Right ventricle myocardium inferior (tissue), 1 donor: ENCODE data around the gene TRDMT1. TPM values are rescaled to one million over a fixed set of nuclear protein-coding genes. Genes with fewer than 3 reads are reported as not detected.

Experiments used
- ATAC-seq: fragments of 200-7000 bp; cut with Tn5 transposase; one replicate; pipeline ENCODE4 v1.9.1; 2020; ENCODE audit warnings: mild to moderate bottlenecking, moderate library complexity
- DNase-seq: peaks from one replicate; pipeline ENCODE4 v3.0.0; 2021; ENCODE audit errors: missing footprints
- intact Hi-C: fragments of 100-400 bp; cut with DNase I; formaldehyde crosslinking; loops from one replicate; pipeline ENCODE4 v1.11.0; 2022
- total RNA-seq: library from RNA; stranded (reverse); fragmentation: NEBNext Ultra II Directional; extraction: Animal tissue kit (Norgen Biotek cat#: 25700); gene quantifications from one replicate; pipeline ENCODE4 v1.2.1, GENCODE V29; 2021
- donor health status: DM: no; HTN: yes; CAD: no; lungs with severe emphysema.

Gene TRDMT1
- total RNA-seq, 1 donor from 2014 or later, result 4.5 TPM

DNA sequence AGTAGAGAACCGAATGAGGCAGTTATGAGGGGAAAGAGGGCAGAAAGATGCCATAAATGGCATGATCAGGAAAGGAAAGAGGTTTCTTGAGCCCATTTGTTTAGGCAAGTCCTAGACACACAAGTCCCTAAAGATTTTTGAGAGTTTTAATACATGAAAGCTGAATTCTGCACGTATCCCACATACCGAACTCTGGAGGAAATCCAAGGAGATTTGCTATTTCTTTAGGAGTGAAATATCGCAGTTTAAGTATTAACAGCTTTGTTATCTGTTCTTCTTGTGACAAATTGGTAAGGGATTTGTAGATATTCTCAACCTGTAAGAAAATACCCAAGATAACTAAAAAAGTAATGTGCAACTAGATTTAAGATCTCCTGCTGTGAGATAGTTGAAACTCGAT lies 48.2 kb downstream of the TRDMT1 start:
- intact Hi-C loops, result no loop called here
- ATAC-seq, result no peak
- no peak for DNase-seq

DNA sequence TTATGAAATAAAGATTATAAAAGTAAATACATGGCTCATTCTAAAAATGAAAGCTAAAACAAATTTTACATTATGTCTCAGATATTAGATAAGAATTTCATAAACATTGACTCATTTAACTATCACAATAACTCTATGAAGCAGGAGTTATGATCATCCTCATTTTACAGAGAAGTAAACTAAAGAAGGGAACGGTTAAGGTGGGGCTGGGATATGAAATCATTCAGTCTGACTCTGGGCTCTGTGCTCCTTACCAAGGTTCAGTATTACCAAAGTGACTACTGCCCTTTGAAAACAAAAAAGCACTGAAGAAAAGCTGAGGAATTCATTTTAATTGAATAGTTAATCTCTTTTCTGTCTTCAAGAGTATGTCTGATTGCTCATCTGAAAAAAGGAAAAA lies 49.8 kb downstream of the TRDMT1 start:
- no peak for DNase-seq
- intact Hi-C loops, result no loop called here
- no peak for ATAC-seq

DNA sequence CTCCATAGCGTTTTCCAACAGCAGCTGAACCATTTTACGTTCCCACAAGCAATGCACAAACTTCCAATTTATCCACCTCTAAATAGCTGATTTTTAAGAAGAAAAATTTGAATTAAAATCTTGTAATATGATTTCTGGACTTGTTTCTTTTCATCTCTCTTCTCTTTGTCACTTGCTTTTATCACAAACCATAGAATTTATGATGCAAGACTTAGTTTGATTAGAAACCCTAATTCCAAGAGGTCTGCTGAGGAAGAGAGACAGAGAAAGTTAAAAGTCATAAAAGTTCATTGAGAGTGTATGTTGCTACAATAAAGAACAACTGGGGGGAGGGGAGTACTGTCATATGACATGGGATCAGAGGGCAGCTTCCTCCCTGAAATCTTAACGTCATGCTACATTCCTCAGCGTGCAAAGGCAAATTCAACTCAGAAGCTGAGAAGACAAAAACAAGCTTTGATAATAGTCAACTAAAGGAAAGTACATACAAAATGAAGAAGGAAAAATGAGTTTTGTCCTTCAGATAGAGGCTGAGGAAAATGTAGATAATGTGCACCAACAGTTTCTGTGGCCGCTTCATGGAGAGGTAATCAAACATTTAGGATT lies 53.5 kb downstream of the TRDMT1 start:
- no peak for ATAC-seq
- no peak for DNase-seq
- intact Hi-C loops, result no loop called here

DNA sequence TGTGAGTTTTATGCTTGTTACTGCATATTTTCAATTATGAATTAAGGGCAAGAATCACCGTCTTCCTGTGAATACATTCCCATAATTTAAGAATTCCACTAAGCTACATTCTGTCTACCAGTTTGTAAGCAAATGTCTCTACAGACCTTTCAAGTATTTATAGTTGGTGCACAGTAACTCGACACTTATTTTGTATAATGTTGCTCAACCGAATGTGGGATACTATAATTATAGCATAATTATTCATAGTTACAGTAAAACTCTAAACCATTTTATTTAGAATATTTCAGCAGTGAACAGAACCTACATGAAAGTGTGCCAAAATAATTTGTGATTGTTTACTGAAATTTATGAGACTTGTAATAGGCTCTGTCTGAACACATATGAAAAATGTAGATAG lies 54.6 kb downstream of the TRDMT1 start:
- DNase-seq (no peak), ATAC-seq (no peak)
- intact Hi-C loops, result no loop called here

- intact Hi-C loops, result no loop called here
- DNase-seq (no peak), ATAC-seq (no peak)
These were observed 56.2 kb downstream of the TRDMT1 start for GRCh38 chr10:17145239-17145638.

DNA sequence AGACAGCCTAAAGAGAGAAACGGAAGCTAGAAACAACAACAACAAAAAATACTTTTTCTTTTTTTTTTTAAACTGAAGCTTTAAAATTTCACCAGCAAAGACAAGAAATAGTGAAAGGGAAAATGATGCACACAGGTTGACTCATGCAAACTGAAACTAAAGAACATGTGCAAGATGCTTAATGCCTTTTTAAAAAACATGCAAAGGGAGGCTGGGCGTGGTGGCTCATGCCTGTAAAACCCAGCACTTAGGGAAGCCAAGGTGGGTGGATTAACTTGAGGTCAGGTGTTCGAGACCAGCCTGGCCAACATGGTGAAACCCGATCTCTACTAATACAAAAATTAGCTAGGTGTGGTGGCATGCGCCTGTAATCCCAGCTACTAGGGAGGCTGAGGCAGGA lies 56.7 kb downstream of the TRDMT1 start:
- ATAC-seq (no peak), DNase-seq (no peak)
- intact Hi-C loops, result no loop called here

DNA sequence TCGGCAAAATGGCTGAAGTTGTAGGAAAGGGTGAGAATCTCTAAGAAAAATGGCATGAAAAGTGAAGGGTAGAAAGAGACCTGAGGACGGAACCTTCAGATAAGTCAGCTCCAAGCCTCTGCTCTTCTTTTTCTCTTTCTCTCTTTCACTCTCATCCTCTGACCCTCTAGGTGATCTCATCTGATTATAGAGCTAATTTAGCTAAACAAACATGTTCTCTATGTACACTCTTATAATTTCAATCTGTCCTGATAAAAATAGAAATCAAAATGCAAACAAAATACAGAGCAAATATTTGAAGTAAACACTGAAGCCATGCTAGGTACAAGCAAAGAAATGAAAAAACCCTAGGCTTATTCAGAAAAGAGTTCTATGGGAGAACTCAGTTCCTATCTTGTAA lies 57.4 kb downstream of the TRDMT1 start:
- intact Hi-C loops, result no loop called here
- no peak for ATAC-seq

GRCh38 chr10:17143055-17143690 lies 58.3 kb downstream of the TRDMT1 start:
- DNase-seq, result no peak
- no peak for ATAC-seq
- intact Hi-C loops, result no loop called here

More for the DNA sequence above, 57.4 kb downstream of the TRDMT1 start:
- no peak for DNase-seq

GRCh38 chr10:17141504-17142229 lies 59.8 kb downstream of the TRDMT1 start:
- no peak for ATAC-seq
- intact Hi-C loops, result no loop called here
- no peak for DNase-seq

GRCh38 chr10:17140386-17140761 lies 61.1 kb downstream of the TRDMT1 start:
- intact Hi-C loops, result no loop called here
- no peak for ATAC-seq
- no peak for DNase-seq

- intact Hi-C loops, result no loop called here
- ATAC-seq (no peak), DNase-seq (no peak)
These were observed 62.9 kb downstream of the TRDMT1 start for GRCh38 chr10:17138460-17139042.

DNA sequence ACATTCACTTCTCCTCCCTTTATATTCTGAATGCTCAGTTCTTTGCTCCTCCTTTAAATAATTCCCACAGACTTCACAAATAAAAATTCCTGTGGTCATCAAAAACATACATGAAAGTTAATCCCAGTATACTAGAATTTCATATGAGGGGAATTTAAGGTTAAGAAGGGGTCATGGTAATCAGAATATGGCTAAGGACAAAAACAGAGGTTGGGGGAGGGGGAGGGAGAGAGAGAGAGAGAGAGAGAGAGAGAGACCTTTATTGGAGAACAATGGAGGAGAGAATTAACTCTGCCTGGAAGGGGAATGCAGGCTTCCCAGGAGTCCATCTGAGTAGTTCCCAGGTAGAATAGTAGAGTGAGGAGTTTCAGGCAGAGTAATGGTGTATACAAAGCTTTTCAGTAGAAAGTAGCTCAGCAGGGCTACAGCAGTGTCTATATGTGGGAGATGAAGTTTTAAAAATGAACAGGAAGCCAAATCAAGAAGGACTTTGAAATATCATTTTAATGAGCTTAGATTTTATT lies 66.7 kb downstream of the TRDMT1 start:
- ATAC-seq, result no peak
- intact Hi-C loops, result no loop called here
- DNase-seq, result no peak

- intact Hi-C loops, result no loop called here
- ATAC-seq, result no peak
- DNase-seq, result no peak
These were observed 67.2 kb downstream of the TRDMT1 start for GRCh38 chr10:17134282-17134681.

GRCh38 chr10:17129741-17130140 lies 71.7 kb downstream of the TRDMT1 start, which contains the start of gene CUBN:
TSS of gene CUBN (minus strand) at chr10:17129811. CDS start at chr10:17129765, 46 bp downstream.
- intact Hi-C loops, result no loop called here
- no peak for DNase-seq
- ATAC-seq, result no peak

DNA sequence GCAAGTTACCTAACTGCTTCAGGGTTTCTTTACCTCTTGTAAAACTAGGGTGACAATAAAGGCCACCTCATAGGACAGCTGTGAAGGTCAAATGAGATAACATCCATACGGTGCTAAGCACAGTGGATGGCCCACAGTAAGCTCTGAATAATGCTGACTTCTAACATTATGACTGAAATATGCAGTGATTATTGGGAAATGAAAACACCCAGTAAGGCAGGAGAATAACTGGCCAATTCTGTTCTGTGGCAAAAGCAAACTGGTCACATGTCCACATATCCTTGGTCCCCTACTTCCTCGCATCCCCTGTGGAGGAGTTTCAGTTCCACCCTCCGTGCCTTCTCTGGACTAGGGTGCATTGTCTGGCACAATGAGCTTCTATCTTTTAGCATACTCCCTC lies 73.2 kb downstream of the TRDMT1 start:
- DNase-seq (no peak), ATAC-seq (peak; percentile 31)
- intact Hi-C loops, result no loop called here

- DNase-seq, result no peak
- ATAC-seq, result no peak
- intact Hi-C loops, result no loop called here
These were observed 75.1 kb downstream of the TRDMT1 start for GRCh38 chr10:17126327-17126726.

DNA sequence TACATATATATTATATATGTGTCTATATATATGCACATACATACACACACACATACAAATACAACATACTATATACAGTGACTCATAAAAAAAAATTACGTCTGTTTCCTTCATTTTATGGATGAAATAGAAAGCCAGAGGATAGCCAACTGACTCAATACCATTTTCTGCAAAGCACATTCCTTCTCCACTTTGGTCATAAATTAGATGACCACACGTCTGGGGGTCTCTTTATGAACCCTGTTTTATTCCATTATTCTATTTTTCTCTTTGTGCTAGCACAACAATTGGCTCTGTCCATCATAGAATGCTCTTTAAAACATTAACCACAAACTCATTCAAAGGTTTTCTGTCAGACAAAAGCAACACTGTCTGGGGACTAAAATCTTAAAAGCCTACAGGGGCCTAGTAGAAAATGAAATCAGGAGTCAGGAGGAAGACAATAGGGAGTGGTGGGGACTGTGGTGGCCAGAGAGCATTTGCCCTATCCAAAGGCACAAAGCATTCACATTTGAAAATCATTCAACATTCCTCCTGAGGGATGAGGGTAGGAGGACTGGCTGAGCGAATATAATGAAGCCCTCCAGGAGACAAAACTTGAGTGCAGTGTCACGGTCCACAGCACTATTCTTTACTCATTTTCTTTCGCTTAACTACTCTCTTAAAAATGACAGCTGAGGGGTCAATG lies 76.1 kb downstream of the TRDMT1 start:
- intact Hi-C loops, result no loop called here
- no peak for ATAC-seq
- no peak for DNase-seq

- intact Hi-C loops, result no loop called here
- ATAC-seq, result no peak
- DNase-seq, result no peak
These were observed 77.5 kb downstream of the TRDMT1 start for GRCh38 chr10:17123961-17124360.
